Tibial nerve (tissue), 3 donors: ENCODE results near the gene ACTN1.

Source experiments
- POLR2A ChIP-seq, 2 donors: fragments of 450-650 bp; IDR thresholded peaks; one replicate each; pipeline ENCODE4 v1.6.1; 2017; ENCODE audit warnings: antibody characterized with exemption in 2 of 2, mild to moderate bottlenecking in 2 of 2, moderate library complexity in 2 of 2
- TF ChIP-seq, protein P1 (sequence below), 5 experiments: fragments of 200-600 bp in 3 of 5; fragments of 450-650 bp in 2 of 5; sonication (generic) in 3 of 5; IDR thresholded peaks; one replicate each; pipeline ENCODE4 v1.5.1; 2016 to 2019; ENCODE audit warnings: antibody characterized with exemption in 5 of 5, mild to moderate bottlenecking in 3 of 5, moderate library complexity in 2 of 5

DNA sequence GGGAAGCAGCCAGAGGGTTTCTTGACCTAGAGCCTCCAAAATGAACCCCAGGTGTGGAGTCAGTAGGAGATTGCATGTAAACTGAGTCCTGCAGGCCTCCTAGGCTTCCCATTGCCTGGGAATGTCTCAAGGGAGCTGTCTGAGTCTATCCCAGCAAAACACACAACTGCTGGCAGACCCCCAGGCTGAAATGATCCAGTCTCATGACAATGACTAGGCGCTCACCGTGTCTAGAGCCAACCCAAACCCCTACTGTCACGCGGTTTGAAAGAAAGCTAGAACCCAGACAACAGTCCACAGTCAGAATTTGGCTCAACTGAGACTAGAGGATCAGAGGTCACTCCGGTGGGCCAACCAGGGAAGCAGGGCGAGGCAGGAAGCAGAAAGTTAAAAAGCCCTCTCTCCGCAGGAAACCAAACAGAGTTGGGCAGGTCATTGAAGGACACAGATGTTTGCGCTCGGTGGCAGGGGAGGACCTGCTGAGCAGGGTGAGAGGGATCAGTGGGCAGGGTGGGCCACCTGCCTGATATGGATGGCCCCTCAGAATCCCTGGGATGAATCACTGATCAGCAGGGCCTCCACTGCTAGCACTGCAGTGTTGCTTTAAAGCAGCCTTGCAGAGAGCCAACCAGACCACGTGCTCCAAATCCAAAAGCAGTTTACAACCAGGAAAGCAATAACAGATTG is 23.8 kb downstream of the ACTN1 start:
- TF ChIP-seq POLR2A (IDR thresholded peaks at IDR 0.05) = no peak
- TF ChIP-seq, protein P1, sequence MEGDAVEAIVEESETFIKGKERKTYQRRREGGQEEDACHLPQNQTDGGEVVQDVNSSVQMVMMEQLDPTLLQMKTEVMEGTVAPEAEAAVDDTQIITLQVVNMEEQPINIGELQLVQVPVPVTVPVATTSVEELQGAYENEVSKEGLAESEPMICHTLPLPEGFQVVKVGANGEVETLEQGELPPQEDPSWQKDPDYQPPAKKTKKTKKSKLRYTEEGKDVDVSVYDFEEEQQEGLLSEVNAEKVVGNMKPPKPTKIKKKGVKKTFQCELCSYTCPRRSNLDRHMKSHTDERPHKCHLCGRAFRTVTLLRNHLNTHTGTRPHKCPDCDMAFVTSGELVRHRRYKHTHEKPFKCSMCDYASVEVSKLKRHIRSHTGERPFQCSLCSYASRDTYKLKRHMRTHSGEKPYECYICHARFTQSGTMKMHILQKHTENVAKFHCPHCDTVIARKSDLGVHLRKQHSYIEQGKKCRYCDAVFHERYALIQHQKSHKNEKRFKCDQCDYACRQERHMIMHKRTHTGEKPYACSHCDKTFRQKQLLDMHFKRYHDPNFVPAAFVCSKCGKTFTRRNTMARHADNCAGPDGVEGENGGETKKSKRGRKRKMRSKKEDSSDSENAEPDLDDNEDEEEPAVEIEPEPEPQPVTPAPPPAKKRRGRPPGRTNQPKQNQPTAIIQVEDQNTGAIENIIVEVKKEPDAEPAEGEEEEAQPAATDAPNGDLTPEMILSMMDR (IDR thresholded peaks at IDR 0.05) = no peak
